ENCODE measurements around the gene SLC6A6.

Gene SLC6A6

DNA sequence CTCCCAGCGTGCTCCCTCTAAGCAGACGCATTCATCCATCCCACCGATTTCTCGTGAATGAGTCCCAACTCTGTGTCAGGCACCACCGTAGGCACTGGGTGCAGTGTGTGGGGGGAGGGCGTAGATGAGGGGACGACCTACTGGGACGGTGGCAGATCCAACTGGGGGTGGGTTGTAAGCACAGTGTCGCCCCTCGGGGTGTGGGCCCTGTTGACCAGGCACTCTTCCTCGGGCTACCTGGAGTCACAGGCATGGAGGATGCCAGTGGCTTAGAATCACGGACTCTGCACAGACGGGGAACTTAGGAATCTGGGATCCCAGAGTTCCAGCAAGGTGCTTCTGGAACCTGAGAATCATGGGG is 66.2 kb downstream of the SLC6A6 start:
- Histone ChIP-seq H3K4me3 (ENCODE audit: low read length) (no peak overlapping the region), H3K9me3 (ENCODE audit: control insufficient read depth, low read length) (no peaks in the 10 kb centered on the region), H3K27me3 (replicated peaks; ENCODE audit: control insufficient read depth, insufficient read depth, low read length) (no peaks in the 10 kb centered on the region), H3K9ac (ENCODE audit: low read length) (no peak overlapping the region), H3K4me1 (ENCODE audit: control insufficient read depth, insufficient read depth, low read length) (peaks cover 14% of the 10 kb centered on the region), H3K36me3 (ENCODE audit: control insufficient read depth, insufficient read depth, low read length, severe bottlenecking) (peaks cover 9% of the 10 kb centered on the region)
- DNase-seq (ENCODE audit: low read depth), result no peak

DNA sequence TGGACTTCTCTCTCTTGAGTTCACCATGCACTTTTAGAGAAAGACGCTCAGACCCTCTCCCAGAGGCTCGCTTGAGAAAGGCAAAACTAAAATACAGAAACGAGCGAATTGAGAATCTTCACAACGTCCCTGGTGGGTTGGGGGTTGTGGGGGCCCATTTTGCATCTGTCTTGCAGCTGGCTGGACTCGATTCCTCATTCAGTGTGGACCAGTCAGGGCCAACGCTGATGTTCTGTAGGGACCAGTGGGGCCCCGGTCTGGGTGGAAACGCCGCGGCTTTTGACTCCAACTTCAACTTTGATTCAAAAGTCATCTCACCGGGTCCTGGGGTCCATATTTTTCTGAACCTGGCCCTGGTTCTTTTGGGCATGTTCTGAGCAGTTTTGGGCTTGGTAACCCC is 68.1 kb downstream of the SLC6A6 start:
- no peaks in the 10 kb centered on the region for H3K27me3 ChIP-seq (replicated peaks; ENCODE audit: control insufficient read depth, insufficient read depth, low read length)
- H3K36me3 ChIP-seq (ENCODE audit: control insufficient read depth, insufficient read depth, low read length, severe bottlenecking), result peaks cover 4% of the 10 kb centered on the region

DNA sequence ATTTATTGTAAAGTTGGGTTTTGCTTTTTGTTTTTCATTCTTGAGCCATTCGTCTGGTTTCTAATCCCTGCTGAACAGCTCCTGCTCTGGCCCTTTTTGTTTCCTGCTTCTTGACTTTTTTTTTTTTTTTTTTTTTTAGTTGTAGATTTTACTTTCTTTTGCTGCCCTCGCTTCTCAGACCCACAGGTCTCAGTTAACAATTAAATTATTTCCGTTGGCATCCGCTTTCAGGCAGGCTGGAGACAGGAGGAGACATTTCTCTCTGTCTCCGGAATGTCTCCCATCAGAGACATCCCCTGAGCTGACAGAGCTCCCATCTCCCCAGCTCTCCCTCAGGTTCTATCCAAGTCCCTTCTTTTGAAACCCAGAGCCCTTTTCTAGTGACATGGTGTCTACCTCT is 68.6 kb downstream of the SLC6A6 start:
- no peak for DNase-seq (ENCODE audit: low read depth)
- Histone ChIP-seq H3K36me3 (ENCODE audit: control insufficient read depth, insufficient read depth, low read length, severe bottlenecking) (peaks cover 4% of the 10 kb centered on the region), H3K9ac (ENCODE audit: low read length) (no peak overlapping the region), H3K9me3 (ENCODE audit: control insufficient read depth, low read length) (no peaks in the 10 kb centered on the region), H3K4me3 (ENCODE audit: low read length) (no peak overlapping the region), H3K4me1 (ENCODE audit: control insufficient read depth, insufficient read depth, low read length) (peaks cover 14% of the 10 kb centered on the region), H3K27me3 (replicated peaks; ENCODE audit: control insufficient read depth, insufficient read depth, low read length) (no peaks in the 10 kb centered on the region)

More for the DNA sequence above, 68.1 kb downstream of the SLC6A6 start:
- H3K4me3 ChIP-seq (ENCODE audit: low read length), result no peak overlapping the region
- H3K9me3 ChIP-seq (ENCODE audit: control insufficient read depth, low read length), result no peaks in the 10 kb centered on the region
- DNase-seq (ENCODE audit: low read depth), result no peak
- H3K9ac ChIP-seq (ENCODE audit: low read length), result no peak overlapping the region
- H3K4me1 ChIP-seq (ENCODE audit: control insufficient read depth, insufficient read depth, low read length), result peaks cover 14% of the 10 kb centered on the region

DNA sequence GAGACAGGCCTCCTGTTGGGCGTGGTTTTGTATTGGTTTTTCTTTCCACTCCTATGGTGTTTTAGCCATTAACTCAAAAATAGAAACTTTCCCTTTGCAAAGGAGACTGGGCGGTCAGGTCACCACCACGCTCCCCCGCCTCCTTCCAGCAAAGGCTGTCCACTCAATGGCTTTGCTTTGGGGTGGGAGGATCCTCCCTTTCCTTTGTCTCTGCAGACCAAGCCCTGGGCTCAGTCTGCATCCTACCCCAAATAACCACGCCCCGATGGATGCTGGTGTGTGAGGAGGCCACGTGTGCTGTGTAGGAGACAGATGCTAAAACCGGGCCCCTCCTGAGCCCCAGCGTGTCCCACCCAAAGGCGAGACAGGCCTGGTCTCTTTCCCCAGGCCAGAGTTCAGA is 69.3 kb downstream of the SLC6A6 start:
- no peak for DNase-seq (ENCODE audit: low read depth)
- peaks cover 14% of the 10 kb centered on the region for H3K4me1 ChIP-seq (ENCODE audit: control insufficient read depth, insufficient read depth, low read length)

DNA sequence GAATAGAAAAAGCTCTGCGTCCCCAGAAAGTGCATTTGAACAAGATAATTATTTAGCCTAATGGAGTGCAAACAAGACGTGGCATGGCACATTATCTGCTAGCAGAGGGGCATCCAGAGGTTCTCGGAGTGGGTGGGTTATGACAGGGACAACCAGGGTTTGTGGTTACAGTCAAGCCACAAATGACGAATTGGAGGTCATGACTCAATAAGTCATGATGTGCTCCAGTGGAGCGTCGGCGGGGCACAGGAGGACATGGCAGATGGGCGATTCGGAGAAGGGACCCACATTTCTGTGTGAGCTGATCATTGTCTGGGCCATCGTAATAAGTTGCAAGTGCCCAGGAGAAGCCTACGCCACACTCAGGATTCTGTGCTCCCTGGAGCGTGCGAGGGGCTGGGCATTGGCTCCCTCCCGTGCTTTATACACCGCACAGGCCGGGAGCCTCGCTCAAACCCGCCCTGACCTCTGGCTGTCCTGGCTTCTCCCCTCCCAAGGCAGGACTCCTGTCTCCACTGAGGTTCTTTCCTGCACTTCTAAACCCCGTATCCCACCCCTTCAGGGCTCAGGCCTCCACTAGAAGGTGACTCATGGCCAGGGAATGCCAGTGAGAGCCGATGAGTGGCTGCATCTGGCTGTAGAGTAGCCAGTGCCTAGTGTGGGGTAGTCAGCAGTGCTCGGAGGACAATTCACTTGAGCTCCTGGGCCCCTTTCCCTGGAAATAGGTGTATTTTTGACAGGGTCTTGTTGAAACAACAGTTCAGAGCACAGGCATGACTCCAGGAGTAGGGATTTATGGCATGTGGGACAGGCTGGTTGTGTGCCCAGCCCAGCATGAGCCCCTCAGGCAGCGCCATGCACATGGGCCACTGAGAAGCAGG is 70.3 kb downstream of the SLC6A6 start:
- Histone ChIP-seq H3K27me3 (replicated peaks; ENCODE audit: control insufficient read depth, insufficient read depth, low read length) (no peaks in the 10 kb centered on the region), H3K9me3 (ENCODE audit: control insufficient read depth, low read length) (no peaks in the 10 kb centered on the region), H3K4me3 (ENCODE audit: low read length) (no peak overlapping the region), H3K36me3 (ENCODE audit: control insufficient read depth, insufficient read depth, low read length, severe bottlenecking) (peaks cover 10% of the 10 kb centered on the region), H3K9ac (ENCODE audit: low read length) (no peak overlapping the region), H3K4me1 (ENCODE audit: control insufficient read depth, insufficient read depth, low read length) (peaks cover 14% of the 10 kb centered on the region)
- DNase-seq (ENCODE audit: low read depth), result peak; percentile 93

More for the DNA sequence above, 69.3 kb downstream of the SLC6A6 start:
- peaks cover 4% of the 10 kb centered on the region for H3K36me3 ChIP-seq (ENCODE audit: control insufficient read depth, insufficient read depth, low read length, severe bottlenecking)
- H3K9ac ChIP-seq (ENCODE audit: low read length), result no peak overlapping the region
- no peak overlapping the region for H3K4me3 ChIP-seq (ENCODE audit: low read length)
- H3K27me3 ChIP-seq (replicated peaks; ENCODE audit: control insufficient read depth, insufficient read depth, low read length), result no peaks in the 10 kb centered on the region
- no peaks in the 10 kb centered on the region for H3K9me3 ChIP-seq (ENCODE audit: control insufficient read depth, low read length)

DNA sequence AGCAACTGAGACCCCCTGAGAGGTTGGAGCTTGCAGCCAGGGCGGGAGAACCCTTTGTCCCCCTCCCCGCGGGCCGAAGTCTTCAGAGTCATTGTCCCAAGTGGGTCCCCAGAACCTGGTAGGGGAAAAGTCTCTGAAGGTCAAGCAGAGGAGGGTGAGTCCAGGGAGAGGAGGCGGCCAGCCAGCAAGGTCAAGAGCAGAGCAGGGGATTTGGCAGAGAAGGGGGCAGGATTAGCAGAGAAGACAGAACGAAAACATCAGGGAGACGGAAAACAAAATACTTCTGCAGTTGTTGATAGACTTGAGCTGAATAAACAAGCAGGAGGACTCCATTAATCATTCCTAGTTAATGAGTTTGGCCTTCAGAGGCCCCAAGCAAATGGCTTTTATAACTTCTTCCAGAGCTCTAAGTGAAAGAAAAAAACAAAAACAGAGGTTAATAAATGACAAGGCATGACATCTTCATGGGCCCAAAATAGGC is 71.0 kb downstream of the SLC6A6 start:
- DNase-seq (ENCODE audit: low read depth), result no peak
- peaks cover 14% of the 10 kb centered on the region for H3K4me1 ChIP-seq (ENCODE audit: control insufficient read depth, insufficient read depth, low read length)
- no peak overlapping the region for H3K4me3 ChIP-seq (ENCODE audit: low read length)
- H3K36me3 ChIP-seq (ENCODE audit: control insufficient read depth, insufficient read depth, low read length, severe bottlenecking), result peaks cover 10% of the 10 kb centered on the region
- no peak overlapping the region for H3K9ac ChIP-seq (ENCODE audit: low read length)
- H3K9me3 ChIP-seq (ENCODE audit: control insufficient read depth, low read length), result no peaks in the 10 kb centered on the region
- no peaks in the 10 kb centered on the region for H3K27me3 ChIP-seq (replicated peaks; ENCODE audit: control insufficient read depth, insufficient read depth, low read length)

DNA sequence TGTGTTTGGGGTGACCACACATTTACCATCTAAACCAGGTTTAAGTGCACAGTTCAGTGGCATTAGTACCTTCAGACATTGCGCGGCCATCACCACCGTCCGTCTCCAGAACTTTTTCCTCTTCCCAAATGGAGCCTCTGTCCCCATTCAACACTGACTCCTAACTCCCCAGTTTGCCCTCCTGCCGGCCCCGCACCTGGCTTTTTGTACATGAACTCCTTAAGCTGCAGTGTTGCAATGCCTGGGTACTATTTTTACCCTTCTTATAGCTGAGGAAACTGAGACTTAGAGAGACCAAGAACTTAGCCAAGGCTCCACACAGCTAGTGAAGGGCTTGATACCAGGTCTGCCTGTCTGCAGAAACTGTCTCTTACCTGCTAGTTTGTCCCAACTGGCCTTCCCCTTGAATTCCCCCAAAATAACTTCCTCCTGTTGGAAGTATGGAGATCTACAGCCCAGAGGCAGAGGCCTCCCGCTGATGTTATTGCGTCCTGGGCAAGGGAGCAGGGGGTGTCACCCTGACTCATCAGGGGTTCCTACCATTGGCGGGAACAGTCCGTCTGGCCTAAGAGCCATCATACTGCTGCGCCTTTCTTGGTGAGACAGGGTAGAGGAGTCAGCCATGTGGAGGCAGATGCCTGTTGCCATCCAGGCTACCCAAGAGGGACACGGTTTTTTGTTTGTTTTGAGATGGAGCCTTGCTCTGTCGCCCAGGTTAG is 72.1 kb downstream of the SLC6A6 start:
- no peak for DNase-seq (ENCODE audit: low read depth)
- no peaks in the 10 kb centered on the region for H3K9me3 ChIP-seq (ENCODE audit: control insufficient read depth, low read length)
- no peak overlapping the region for H3K9ac ChIP-seq (ENCODE audit: low read length)
- H3K27me3 ChIP-seq (replicated peaks; ENCODE audit: control insufficient read depth, insufficient read depth, low read length), result no peaks in the 10 kb centered on the region
- peaks cover 10% of the 10 kb centered on the region for H3K36me3 ChIP-seq (ENCODE audit: control insufficient read depth, insufficient read depth, low read length, severe bottlenecking)
- H3K4me3 ChIP-seq (ENCODE audit: low read length), result no peak overlapping the region
- H3K4me1 ChIP-seq (ENCODE audit: control insufficient read depth, insufficient read depth, low read length), result peaks cover 14% of the 10 kb centered on the region

DNA sequence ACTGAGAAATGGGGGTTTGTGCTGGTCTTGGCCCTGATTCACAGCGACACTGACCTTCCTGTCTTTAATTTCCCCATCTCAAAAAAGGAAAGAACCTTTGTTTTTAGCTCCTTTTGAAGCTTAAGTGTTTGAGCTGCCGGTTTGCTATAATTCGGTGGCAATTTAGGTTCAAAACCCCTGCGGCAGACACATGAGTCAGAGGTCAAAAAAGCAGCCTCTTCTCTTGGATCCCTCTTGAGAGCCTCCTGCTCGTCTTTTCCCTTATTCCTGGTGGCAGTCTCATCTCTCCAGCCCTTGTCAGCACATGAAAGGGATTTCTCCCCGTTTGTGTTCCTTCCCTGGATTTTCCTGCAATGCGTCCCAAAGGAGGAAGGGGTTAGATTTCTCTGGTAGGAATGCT is 73.2 kb downstream of the SLC6A6 start:
- Histone ChIP-seq H3K36me3 (ENCODE audit: control insufficient read depth, insufficient read depth, low read length, severe bottlenecking) (peaks cover 10% of the 10 kb centered on the region), H3K9me3 (ENCODE audit: control insufficient read depth, low read length) (no peaks in the 10 kb centered on the region), H3K4me3 (ENCODE audit: low read length) (no peak overlapping the region), H3K9ac (ENCODE audit: low read length) (no peak overlapping the region), H3K27me3 (replicated peaks; ENCODE audit: control insufficient read depth, insufficient read depth, low read length) (no peaks in the 10 kb centered on the region), H3K4me1 (ENCODE audit: control insufficient read depth, insufficient read depth, low read length) (peaks cover 14% of the 10 kb centered on the region)
- DNase-seq (ENCODE audit: low read depth), result no peak

DNA sequence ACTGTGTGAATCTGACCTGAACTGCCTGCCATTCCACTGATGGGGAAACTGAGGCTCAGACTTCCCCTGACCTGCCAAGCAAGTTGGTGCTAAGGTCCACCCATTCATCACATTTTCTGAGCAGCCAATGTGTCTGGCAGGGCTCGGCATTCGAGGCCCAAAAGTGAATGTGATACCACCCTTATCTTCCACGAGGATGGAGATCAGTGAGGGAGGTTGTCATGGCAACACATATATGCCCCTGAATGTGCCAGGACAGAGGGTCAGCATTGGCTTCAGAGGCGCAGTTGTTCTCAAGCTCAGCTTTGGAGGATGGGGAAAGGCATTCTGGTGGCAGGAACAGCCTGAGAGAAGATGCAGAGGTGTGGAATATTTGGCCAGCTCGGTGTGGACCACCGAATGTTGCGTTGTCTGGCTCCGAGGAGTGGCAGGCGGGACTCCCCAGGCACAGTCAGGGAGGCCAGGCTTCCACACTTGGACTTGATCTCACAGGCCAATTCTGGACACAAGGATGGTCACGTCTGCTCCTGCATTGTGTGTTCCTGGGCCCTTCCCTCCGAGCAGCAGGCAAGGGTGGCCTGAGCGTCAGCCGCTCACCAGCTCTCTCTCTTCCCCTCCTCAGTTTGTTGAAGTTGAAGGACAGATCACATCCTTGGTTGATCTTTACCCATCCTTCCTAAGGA is 74.3 kb downstream of the SLC6A6 start:
- H3K9ac ChIP-seq (ENCODE audit: low read length), result no peak overlapping the region
- no peaks in the 10 kb centered on the region for H3K9me3 ChIP-seq (ENCODE audit: control insufficient read depth, low read length)
- peaks cover 14% of the 10 kb centered on the region for H3K4me1 ChIP-seq (ENCODE audit: control insufficient read depth, insufficient read depth, low read length)
- peaks cover 10% of the 10 kb centered on the region for H3K36me3 ChIP-seq (ENCODE audit: control insufficient read depth, insufficient read depth, low read length, severe bottlenecking)
- H3K27me3 ChIP-seq (replicated peaks; ENCODE audit: control insufficient read depth, insufficient read depth, low read length), result no peaks in the 10 kb centered on the region
- no peak overlapping the region for H3K4me3 ChIP-seq (ENCODE audit: low read length)
- DNase-seq (ENCODE audit: low read depth), result no peak

DNA sequence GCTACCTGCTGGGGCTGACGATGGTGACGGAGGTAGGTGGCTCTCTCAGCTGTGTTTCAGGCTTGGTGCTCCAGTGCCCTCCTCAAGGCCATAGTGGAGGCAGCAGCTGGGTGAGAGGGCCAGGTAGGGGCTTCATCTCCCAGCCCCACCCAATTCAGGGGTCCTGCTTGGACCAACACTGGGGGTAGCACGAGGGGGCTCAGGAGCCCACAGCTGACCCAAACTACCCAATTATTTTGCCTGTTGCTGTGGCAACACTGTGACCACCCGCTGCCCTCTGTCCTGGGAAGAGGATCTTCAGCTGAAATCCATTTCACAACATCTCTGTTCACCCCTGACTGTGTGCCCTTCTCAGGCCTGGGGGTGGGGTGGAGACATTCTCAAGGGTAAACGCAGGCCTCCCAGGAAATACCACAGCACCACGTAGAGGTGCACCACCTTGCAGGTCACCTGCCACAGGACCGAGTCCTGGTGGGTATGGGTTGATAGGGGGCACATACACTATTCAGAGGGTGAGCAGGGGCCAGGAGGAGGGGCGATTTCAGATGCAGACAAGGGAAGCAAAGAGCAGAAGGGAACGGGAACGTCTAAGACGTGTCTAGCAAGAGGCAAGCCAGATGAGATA is 75.0 kb downstream of the SLC6A6 start:
- no peaks in the 10 kb centered on the region for H3K27me3 ChIP-seq (replicated peaks; ENCODE audit: control insufficient read depth, insufficient read depth, low read length)
- DNase-seq (ENCODE audit: low read depth), result no peak
- no peaks in the 10 kb centered on the region for H3K9me3 ChIP-seq (ENCODE audit: control insufficient read depth, low read length)
- no peak overlapping the region for H3K9ac ChIP-seq (ENCODE audit: low read length)
- H3K36me3 ChIP-seq (ENCODE audit: control insufficient read depth, insufficient read depth, low read length, severe bottlenecking), result peaks cover 10% of the 10 kb centered on the region
- H3K4me3 ChIP-seq (ENCODE audit: low read length), result no peak overlapping the region
- H3K4me1 ChIP-seq (ENCODE audit: control insufficient read depth, insufficient read depth, low read length), result peaks cover 17% of the 10 kb centered on the region
